Panc1 (cell line): ENCODE measurements around the gene PNN.

ENCODE experiments used
- CTCF ChIP-seq: fragments of 450-650 bp; IDR thresholded peaks from 2 replicates; pipeline ENCODE4 v1.5.1; 2017; ENCODE audit warnings: mild to moderate bottlenecking
- TF ChIP-seq, protein P1 (sequence below), 2 experiments: IDR thresholded peaks; 2 replicates each; pipeline ENCODE4 v1.6.1; 2011 to 2012; ENCODE audit warnings: low read depth in 2 of 2, control low read depth in 1 of 2, low read length in 1 of 2, mild to moderate bottlenecking in 1 of 2, moderate library complexity in 1 of 2; ENCODE audit not compliant: insufficient read depth in 1 of 2

DNA sequence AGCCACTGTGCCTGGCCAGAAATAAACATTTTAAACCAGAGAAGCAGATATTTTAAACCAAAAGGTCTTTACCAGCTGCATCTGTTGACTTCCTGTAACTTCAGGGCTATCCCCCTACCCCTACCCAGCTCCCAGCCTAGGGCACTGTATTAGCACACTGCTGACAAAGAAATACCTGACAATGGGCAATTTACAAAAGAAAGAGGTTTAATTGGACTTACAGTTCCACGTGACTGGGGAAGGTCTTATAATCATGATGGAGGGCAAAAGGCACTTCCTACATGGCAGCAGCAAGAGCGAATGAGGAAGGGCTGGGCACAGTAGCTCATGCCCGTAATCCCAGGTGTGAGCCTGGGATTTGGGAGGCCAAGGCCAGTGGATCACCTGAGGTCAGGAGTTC, 34.9 kb upstream of the PNN start:
- no peak for TF ChIP-seq CTCF
- TF ChIP-seq, protein P1, sequence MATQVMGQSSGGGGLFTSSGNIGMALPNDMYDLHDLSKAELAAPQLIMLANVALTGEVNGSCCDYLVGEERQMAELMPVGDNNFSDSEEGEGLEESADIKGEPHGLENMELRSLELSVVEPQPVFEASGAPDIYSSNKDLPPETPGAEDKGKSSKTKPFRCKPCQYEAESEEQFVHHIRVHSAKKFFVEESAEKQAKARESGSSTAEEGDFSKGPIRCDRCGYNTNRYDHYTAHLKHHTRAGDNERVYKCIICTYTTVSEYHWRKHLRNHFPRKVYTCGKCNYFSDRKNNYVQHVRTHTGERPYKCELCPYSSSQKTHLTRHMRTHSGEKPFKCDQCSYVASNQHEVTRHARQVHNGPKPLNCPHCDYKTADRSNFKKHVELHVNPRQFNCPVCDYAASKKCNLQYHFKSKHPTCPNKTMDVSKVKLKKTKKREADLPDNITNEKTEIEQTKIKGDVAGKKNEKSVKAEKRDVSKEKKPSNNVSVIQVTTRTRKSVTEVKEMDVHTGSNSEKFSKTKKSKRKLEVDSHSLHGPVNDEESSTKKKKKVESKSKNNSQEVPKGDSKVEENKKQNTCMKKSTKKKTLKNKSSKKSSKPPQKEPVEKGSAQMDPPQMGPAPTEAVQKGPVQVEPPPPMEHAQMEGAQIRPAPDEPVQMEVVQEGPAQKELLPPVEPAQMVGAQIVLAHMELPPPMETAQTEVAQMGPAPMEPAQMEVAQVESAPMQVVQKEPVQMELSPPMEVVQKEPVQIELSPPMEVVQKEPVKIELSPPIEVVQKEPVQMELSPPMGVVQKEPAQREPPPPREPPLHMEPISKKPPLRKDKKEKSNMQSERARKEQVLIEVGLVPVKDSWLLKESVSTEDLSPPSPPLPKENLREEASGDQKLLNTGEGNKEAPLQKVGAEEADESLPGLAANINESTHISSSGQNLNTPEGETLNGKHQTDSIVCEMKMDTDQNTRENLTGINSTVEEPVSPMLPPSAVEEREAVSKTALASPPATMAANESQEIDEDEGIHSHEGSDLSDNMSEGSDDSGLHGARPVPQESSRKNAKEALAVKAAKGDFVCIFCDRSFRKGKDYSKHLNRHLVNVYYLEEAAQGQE (IDR thresholded peaks at IDR 0.05; ENCODE audit: insufficient read depth in 1 of 2, low read depth in 2 of 2, low read length in 1 of 2): no peak
